ENCODE results near the gene GON4L.
"Not testable (repeated sequence)": the region's sequence is repeated elsewhere in the genome, so short reads cannot be mapped to it uniquely, and the experiment has no call there.

Gene GON4L

GRCh38 chr1:155812878-155813277 is 44.1 kb downstream of the GON4L start:
- no peak for DNase-seq

DNA sequence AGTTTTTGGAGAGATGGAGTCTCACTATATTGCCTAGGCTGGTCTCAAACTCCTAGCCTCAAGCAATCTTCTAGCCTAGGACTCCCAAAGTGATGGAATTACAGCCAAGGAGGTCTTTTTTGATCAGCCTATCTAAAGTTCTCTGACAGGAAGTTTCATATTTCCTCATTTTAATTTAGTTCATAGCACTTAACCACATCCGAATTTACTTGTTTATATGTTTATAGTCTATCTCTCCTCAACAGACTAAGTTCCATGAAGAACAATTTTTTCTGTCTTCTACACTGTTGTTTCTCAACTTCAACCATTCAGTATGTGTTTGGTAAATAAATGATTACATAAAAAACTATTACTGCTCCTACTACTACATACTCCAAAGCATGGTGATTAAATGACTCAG is 47.9 kb downstream of the GON4L start:
- DNase-seq, result no peak

DNA sequence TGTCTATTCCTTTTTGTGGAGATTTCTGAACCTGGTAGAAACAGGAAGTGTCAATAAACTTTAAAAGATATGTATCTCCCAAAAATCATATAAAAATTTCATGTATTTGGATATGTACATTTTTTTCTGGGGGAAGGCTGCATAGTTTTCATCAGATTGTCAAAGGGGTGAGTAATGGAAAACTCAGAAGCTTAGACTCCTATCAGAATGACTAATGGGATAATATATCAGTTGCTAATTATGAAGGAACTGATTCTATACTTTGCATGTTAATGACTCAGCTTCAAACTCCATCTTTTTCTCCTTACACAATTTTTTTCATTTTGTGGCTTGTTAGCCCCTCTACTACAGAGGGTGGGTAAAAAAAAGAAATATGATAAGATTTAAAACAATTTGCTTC is 55.9 kb downstream of the GON4L start:
- no peak for DNase-seq

- not testable (repeated sequence) for DNase-seq
Measured at GRCh38 chr1:155795618-155796017, 61.4 kb downstream of the GON4L start.

GRCh38 chr1:155794605-155795245 is 62.3 kb downstream of the GON4L start:
- DNase-seq, result no peak

- DNase-seq, result no peak
Measured at GRCh38 chr1:155793213-155793612, 63.8 kb downstream of the GON4L start.

- no peak for DNase-seq
Measured at GRCh38 chr1:155777582-155777981, 79.4 kb downstream of the GON4L start.

DNA sequence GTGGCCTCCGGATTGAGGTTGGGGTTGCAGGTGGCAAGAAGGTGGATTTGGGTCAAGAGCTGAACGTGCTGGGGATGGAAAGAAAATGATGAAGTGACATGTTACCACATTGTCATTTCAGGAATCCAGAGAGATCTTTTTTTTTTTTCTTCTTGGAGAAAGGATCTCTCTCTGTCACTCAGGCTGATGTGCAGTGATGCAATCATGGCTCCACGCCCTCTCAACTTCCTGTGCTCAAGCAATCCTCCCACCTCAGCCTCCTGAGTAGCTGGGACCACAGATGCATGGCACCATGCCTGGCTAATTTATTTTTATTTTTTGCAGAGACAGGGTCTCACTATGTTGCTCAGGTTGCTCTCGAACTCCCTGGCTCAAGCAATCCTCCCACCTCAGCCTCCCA is 80.6 kb downstream of the GON4L start:
- DNase-seq, result no peak

DNA sequence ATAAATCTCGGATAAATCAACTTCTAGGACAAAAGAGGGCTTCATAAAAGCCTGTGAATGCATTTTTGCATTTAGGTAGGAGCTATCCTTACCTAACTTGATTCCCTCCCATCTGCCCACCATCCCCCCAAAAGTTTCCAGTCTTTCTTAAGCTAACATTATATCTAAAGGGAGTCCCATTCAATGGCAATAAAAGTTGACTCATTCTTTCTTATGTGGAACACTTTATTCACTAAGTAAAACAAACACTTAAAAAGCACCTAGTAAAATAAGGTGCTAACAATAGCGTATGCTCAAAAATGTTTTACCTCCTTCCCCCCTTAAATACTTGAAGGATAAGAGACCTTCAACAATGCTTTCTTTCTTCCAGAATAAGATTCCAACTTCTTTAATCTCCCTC is 83.8 kb downstream of the GON4L start:
- DNase-seq, result no peak

DNA sequence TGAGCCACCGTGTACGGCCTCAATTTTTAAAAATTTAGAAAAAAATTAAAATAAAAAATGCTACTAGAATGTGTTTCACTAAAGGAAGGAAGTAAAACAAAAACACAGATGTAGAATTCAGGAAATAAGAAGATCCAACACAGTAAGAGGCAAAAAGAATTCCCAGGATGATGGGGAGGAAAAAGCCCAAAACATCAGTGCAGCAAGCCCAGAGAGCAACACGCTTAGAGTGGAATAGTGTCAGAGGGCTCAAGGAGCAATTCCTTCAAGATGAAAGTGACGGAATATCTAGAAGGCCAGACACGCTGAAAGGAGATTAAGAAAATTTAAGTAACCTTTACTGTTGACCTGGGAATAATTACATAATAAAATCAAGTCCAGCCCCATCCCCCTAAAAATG is 87.8 kb downstream of the GON4L start:
- no peak for DNase-seq

DNA sequence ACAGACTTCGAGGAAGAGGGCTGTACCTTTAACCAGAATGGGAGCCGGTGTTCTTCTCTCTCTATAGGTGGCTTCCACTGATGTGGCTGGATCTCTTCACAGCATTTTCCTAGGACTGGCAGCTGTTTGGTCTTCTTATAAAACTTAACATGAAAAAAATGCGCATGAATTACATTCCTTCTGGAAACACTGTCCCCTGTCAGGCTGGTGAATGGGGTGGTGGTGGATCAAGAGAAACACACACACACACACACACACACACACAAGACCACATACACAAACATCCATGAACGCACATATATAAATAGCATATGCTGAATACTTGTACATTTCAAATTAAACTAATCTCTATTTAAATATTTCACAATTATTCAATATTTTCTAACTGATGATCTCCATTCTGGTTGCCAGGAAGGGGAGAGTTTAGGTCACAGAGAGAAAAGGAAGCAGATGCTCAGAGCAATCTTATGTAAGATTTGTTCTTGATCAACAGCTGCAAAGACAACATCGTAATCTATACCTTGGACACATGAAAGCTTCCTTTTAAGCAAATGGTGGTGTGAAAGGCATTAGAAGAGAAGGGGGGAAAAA is 89.5 kb downstream of the GON4L start:
- DNase-seq, result not testable (repeated sequence)

GRCh38 chr1:155763989-155764388 is 93.0 kb downstream of the GON4L start:
- DNase-seq, result not testable (repeated sequence)

- DNase-seq, result not testable (repeated sequence)
Measured at GRCh38 chr1:155763090-155763815, 93.8 kb downstream of the GON4L start.

DNA sequence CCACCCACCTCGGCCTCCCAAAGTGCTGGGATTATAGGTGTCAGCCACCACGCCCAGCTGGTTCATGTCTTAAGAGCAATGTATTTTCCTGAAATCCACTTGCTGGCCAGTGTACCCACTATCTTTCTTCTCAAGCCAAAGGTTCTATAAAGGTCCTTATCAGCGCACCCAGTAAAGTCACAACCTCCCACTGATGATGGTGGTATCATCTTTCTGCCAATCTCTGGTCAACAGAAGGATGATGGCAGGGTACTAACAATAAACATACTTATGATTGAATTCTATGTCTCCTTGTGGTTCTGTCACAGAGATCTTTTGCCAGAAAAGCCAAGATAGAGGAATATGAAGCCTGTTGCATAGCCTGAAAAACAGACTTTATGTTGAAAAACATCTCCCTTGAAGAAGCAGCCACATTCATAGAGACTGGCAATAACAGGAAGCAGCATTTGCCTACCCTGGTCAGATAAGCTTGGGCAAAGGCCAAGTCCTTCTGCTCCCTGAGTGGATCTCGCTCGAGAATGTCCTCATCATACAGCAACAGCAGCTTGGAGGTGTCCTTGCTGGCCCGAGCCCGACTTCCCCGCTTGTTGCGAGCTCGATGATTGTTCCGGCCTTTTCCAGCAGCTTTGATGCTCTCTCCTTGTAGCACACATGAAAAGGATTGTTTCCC is 95.1 kb downstream of the GON4L start:
- no peak for DNase-seq

GRCh38 chr1:155760751-155761475 is 96.1 kb downstream of the GON4L start:
- no peak for DNase-seq

GRCh38 chr1:155759966-155760630 is 96.9 kb downstream of the GON4L start:
- no peak for DNase-seq

DNA sequence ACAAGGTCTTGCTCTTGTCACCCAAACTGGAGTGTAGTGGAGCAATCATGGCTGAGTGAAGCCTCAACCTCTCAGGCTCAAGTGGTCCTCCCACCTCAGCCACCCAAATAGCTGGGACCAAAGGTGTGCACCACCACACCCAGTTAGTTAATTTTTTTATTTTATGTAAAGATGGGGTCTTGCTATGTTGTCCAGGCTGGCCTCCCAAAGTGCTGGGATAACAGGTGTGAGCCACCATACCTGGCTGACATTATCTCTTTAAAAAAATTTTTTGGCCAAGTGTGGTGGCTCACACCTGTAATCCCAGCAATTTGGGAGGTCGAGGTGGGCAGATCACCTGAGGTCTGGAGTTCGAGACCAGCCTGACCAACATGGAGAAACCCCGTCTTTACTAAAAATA is 98.0 kb downstream of the GON4L start:
- DNase-seq, result not testable (repeated sequence)

- DNase-seq, result not testable (repeated sequence)
Measured at GRCh38 chr1:155748141-155748540, 108.9 kb downstream of the GON4L start.

GRCh38 chr1:155747586-155747985 is 109.4 kb downstream of the GON4L start:
- not testable (repeated sequence) for DNase-seq

DNA sequence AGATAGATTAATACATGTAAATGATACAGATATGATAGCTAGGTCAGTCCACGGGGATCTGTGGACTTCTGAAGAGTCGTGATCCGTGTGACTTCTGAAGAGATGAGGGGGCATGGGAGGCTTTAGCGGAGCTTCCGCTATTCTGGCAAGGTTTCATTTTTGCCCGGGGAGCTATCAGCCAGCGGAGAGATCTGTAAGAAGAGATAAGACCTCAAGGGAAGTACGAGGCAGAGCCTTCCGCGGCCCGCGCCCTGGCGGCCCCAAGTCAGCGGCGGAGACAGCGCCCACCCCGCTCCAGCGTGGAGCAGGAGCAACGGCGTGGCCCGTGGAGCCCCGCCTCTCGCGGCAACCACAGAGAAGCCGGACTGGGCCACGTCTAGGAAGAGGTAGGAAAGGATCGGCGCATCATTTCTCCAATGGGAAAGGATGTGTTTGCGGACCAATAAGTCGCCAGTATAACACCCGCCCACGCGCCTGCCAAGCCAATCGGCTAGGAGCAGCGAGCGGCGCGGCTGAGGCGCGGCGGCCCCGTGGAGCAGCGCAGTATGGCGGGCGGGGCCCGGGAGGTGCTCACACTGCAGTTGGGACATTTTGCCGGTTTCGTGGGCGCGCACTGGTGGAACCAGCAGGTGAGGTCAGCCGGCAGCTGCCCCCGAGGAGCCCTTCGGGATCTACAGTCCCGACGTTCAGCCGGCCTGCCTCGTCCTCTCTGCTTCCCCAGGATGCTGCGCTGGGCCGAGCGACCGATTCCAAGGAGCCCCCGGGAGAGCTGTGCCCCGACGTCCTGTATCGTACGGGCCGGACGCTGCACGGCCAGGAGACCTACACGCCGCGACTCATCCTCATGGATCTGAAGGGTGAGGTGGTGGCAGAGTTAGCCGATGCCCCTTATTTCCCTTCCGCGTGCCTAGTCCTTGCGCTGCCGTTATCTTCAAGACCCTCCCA is 111.5 kb downstream of the GON4L start:
- peak; percentile 92 for DNase-seq

DNA sequence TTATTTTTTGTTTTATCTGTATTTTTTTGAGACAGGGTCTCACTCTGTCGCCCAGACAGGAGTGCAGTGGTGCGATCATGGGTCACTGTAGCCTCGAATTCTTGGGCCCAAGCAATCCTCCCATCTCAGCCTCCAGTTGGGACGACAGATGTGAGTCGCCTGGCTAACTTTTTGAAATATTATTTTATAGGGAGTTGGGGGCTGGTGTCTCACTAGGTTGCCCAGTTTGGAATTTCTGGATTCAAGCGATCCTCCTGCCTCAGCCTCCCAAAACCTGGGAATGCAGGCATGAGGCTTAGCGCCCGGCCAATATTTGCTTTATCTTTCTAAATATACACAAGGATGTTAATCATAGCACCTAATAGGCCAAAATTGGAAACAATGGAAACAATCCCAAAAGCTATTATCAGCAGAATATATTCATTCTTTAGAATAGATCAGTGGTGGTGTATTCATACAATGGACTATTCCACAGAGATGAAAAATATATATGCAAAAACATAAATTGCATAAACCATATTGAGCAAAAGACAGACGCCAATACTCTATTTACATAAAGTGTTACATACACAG is 112.2 kb downstream of the GON4L start:
- DNase-seq, result no peak

Data from NCI-H1105 (cell line).